Activated gamma-delta T cell (primary cell): ENCODE measurements around the gene HLA-A.
"Not testable (repeated sequence)": the region's sequence is repeated elsewhere in the genome, so short reads cannot be mapped to it uniquely, and the experiment has no call there.

ENCODE experiments used
- DNase-seq: peaks from one replicate; lab custom pipeline; 2025; lab: John Stamatoyannopoulos, UW

Gene HLA-A

DNA sequence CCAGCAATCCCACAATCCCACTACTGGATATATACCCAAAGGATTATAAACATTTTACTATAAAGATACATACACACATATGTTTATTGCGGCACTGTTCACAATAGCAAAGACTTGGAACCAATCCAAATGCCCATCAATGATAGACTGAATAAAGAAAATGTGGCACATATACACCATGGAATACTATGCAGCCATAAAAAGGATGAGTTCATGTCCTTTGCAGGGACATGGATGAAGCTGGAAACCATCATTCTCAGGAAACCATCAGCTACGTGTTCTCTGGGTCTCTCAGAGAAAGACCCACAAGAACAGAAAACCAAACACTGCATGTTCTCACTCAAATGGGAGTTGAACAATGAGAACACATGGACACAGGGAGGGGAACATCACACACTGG is 21.4 kb downstream of the HLA-A start:
- not testable (repeated sequence) for DNase-seq

DNA sequence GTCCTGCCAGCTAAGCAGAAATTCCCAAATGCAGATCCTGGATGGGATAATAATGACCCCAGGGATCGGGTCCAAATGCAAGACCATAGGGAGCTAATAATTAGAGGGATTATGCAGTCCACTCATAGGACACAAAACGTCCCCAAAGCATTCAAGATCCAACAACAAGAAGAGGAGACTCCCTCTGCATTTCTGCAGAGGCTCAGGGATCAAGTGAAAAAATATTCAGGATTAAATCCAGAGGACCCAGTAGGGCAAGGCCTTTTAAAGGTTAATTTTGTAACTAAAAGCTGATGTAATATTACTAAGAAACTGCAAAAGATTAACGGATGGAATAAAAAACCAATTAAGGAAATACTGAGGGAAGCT is 22.2 kb downstream of the HLA-A start:
- no peak for DNase-seq

DNA sequence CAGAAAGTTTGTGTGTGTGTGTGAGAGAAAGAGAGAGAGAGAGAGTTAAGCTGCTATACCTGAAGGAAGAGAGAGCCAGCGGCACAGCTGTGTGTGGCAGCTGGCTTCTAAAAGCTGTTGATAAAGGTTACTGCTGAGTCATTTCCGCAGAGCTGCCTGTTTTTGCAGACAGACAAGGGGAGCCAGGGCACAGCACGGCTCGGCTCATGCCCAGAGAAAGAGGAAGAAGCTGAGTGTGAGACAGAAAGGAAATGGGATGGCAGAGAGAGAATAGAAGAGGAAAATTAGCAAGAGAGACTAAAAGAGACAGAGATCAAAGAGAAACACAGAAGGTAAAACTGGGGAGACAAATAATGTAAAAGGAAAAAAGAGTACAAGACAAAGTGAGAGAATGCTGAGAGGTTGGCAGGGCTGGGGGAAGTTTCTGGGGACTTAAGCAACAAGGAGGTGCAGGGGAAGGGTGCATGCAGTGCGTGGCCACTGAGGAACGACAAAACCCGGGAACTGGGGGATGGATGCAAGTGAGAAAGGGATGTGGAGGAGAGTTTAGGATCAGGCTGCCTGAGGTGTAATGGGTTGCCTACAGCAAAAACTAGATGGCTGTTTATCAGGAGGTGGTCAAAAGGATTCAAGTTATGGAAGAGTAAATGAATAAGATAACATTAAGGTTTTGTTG is 22.7 kb downstream of the HLA-A start:
- peak; percentile 38 for DNase-seq

DNA sequence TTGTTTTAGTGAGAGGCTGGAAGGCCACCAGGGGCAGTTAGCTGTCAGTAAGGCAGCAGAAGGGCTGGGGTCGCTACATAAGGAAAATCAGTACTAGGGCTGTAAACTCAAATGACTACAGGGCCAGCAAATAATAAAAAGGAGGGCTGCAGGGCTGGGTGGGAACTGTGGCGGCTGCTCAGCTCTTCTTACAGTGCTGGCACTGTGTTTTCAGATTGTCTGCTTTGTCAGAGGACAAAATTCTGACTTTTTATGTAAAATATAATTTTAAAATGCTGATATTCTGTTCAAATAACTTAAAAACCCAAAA is 23.2 kb downstream of the HLA-A start:
- no peak for DNase-seq

DNA sequence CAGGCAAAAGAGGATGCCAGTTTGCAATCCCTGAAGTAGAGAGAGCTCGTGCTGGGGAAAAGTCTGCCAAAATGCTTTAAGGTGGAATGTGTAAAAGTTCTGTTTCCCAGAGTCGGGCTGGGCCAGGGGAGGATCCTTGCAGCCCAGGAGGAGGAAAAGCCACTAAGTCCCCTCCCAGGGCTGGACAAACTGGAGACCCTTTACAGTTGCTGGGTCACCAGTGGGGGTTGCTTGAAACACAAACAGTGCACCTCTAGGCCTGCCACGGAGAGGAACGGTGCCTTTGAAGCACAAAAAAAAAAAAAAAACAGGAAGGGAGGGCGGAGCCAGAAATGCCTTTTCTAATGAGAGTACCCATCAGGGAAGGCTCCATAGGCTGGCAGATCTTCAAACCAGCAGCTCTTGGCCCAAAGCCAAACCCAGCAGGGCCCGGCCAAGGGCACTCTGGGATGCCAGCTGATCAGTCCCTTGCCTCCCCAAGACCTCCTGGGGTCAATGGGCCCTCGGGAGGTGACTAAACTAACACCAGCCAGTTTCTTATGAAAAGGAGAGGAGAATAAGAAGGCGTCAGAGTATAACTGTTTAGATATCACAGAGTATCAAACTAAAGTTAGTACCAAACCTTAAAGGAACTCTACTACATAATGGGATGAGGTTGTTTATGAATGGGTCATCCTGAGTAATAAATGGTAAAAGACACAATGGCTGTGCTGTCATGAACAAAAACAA is 23.7 kb downstream of the HLA-A start:
- no peak for DNase-seq

DNA sequence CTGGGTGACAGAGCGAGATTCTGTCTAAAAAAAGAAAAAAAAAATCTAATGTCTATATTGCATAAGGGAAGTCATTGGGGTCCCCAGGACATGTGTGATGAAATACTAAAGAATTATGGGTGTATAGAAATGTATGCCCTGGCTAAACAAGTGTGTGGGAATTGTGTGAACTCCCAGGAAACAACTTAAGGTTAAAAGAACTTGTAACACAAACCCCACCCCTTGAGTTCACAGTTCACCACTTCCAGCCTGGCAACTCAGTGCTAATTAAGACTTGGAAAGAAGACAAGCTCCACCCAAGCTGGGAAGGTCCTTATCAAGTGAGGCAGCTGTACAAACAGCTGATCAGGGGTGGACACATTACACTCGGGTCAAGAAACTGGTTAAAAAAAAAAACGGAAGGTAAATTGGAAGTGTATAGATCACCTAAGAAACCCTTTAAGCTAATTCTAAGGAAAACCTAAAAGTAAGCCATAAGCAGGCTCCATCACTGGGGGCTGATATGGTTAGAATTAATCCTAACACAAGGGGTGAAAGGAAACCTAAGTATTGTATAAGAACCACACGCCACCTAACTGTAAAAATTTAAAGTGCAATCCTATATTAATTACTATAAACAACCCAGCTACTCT is 25.2 kb downstream of the HLA-A start:
- DNase-seq: no peak

DNA sequence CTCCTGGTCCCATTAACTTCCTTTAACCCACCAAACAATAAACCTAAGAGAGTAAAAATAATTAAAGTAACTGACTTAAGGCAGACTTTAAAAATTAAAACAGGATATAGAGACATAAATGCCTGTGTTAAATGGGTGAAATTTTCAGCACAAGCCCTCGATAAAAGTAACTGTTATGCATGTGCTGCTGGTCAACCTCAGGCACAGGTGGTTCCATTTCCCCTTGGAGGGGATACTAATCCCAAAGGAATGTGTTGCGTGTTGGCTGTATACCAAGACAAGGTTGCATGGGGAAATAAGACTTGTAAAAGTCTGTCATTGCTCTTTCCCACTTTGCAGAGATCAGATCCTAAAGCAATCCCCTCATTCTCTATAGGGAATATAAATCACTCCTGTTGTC is 25.8 kb downstream of the HLA-A start:
- no peak for DNase-seq

DNA sequence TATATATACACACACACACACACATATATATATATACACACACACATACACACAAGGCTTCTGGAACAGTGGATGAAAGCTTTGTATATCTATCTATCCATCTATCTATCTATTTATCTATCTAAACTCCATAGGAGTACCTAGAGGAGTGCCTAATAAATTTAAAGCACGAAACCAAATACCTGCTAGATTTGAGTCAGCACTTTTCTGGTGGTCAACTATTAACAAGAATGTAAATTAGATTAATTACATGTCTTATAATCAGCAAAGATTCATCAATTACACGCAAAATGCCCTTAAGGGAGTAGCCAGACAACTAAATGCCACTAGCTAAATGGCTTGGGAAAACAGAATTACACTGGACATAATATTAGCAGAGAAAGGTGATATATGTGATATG is 26.6 kb downstream of the HLA-A start:
- DNase-seq: no peak

DNA sequence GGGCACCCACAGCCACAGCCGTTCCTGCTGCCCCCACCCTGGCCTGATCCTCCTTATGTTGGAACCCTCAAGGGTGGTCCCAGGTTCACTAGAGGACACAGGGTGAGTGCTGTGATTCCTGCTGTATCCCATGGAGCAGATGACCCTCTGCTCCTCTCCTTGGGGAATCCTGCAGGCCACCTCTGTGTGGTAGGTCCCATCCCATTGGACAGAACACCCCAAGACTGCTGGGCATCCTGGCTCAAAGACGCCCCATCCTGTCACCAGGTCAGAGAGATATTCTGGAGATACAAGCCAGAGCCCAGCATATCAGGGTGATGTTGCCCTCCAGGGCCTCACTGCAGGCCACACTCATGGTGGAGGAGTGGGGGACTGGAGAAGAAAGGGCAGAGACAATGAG is 28.4 kb downstream of the HLA-A start:
- no peak for DNase-seq

DNA sequence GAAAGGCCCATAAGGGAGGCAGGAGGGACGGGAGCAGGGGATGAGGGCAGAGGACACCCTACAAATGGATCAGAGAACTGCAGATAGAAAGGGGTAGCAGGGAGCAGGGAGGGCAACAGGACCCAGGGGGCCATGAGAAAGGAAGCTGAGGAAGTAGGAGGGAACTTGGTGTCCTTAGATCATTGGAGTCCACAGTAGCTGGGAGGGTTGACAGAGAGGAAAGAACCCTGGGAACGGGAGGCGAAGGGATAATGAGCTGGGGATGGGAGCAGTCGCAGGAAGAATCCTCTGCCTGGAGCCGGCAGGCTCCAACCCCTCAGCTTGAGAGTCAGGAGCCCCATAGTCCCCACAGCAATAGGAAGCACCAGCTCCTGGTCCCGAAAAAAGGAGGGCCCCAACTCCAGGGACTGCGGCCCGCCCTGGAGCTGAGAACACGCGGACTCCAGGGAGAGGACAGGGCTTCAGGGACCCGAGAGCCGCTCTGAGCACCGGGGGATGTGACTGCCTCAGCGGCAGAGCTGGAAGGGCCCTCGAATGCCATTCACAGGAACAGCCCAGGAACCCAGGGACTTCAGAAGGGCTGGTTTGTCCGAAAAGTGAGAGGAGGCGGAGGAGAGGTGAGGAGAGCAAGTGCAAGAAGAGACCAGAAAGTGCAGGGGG is 32.7 kb downstream of the HLA-A start:
- no peak for DNase-seq

DNA sequence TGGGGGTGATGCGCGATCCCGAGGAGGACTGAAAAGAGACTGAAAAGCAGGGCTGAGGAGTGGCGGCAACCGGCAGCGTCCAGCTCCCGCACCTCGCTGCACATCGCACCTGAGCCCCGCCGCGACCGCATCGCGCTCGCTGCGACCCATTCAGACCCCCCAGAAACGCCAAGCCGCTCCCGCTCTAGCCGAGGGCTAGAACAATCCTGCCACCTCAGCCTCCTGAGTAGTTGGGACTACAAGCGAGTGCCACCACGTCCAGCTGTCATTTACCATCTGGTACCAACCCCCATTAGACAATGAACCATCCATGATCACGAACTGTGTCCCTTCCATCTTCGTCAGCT is 33.2 kb downstream of the HLA-A start:
- peak; percentile 8 for DNase-seq

DNA sequence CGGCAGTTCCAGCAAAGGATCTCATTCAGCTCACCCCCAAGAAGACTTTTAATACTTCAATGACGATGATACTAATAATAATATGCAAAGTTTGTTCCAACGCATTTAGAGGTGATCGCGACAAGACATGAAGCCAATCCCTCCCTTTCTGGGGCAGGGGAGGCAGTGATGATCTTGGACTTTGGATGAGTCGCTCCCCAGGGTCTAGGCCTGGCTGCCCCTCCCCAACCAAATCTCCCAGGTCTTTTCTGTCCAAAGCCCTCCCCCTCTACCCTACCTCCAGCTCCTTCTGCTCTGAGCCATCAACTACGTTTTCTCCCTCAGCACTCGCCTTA is 33.9 kb downstream of the HLA-A start:
- DNase-seq: no peak

DNA sequence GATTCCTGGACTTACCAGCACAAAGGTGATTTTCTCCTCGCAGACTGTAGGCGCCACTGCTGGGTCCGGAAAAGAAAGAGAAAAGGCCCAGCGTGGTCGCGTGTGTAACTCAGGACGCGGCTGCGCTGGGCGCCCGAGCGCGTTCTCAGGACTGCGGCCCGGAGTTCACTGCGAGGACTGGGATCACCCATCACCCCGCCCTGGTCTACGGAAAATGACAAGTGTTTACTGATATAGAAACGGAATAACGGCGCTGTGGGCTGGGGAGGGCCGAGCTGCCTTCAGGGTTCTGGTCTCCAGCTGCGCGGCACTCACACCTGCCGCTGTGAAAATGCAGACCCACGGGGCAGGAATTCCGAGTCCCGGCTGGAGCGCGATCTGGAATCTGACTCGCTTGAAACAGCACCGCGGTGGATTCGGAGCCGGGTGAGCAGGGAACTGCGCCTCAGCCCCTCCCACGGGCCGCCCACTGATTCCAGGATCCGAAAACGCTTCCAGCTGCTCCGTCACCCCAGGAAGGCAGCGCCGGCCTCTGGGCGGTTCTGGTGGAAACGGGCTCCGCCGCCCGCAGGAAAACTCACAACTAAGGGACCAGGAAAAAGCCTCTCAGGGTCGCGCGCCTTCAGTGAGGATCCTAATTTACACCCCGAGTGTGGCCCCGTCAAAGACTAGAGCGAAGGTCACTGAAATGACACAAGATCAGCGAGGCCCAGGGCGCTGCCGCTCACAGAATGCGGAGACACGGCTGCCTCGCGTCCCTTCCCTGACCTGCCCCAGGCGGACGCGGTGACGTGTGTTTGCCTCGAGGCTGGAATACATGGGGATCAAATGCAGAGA is 34.5 kb downstream of the HLA-A start:
- peak; percentile 15 for DNase-seq

DNA sequence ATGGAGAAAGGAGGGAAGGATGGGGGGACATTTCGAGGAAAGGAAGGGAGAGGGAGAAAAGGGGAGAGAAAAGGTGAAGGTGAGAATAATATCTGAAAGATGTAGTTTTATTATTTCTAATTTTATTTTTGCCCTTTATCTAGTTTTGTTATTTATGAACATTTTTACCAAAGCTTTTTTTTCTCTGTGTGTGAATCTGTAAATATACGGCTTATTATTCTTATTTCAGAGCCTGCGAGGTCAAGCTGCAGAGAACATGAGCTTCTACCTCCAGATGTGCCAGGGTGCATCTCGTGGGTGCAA is 35.0 kb downstream of the HLA-A start:
- DNase-seq: no peak

DNA sequence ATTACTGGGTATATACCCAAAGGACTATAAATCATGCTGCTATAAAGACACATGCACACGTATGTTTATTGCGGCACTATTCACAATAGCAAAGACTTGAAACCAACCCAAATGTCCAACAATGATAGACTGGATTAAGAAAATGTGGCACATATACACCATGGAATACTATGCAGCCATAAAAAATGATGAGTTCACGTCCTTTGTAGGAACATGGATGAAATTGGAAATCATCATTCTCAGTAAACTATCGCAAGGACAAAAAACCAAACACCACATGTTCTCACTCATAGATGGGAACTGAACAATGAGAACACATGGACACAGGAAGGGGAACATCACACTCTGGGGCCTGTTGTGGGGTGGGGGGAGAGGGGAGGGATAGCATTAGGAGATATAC is 37.7 kb downstream of the HLA-A start:
- DNase-seq: not testable (repeated sequence)

DNA sequence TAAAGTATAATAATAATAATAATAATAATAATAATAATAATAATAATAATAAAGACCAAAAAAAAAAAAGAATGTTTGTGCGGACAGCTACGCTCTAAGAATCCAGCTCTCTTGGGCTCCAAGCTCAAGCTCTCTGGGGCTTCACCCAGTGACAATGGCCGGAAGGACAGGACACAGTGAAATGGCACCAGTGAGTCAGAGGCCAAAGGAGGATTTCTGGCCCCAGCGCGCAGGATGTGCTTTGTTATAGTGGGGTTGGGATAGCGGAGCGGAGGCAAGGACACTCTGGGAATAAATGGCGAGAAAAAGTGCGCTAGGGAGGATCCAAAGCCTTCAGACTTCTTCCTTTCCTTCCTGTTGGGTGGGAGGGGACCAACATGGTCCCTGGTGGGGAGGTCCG is 38.2 kb downstream of the HLA-A start:
- DNase-seq: no peak

DNA sequence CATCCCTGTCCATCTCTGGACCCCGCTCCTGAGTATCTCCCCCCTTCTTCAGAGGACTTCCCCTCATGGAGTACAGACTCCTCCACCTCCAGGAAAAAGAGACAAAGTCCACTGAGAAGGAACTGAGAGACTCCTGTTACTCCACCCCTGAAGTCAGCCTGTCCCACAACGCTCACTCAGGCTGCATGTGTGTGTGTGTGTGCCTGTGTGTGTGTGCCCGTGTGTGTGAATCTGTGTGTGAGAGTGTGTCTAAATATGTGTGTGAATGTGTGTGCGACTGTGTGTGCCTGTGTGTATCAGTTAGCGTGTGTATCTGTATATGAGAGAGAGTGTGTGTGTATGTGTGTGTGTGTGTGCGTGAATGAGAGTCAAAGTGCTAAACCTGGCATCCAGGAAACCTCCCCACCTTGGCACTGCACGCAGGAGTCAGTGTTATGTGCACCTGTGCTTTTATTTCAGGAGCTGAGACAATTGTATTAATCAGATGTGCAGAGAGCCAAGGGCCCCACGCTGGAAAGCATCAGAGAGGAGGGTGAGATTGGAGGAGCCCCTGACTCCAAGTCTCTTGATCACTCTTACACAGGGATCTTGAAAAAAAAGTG is 39.0 kb downstream of the HLA-A start:
- no peak for DNase-seq

DNA sequence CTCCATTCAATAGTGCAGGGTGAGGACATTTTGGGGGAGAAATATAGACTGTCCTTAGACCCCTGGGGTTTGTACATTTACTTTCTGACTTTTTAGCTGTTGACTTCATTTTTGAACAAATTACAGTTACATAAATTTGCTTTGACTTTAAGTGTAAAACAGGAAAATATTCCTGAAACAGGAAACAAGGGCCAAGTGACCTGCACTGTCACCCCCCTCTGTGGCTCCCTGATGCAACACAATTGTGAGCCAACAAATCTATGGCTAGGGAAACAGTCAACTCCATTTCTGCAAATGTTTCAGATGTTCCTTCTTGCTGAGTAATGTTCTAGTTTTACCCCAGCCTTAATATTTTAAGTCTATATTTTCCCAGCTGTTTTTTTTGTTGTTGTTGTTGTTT is 39.8 kb downstream of the HLA-A start:
- no peak for DNase-seq

DNA sequence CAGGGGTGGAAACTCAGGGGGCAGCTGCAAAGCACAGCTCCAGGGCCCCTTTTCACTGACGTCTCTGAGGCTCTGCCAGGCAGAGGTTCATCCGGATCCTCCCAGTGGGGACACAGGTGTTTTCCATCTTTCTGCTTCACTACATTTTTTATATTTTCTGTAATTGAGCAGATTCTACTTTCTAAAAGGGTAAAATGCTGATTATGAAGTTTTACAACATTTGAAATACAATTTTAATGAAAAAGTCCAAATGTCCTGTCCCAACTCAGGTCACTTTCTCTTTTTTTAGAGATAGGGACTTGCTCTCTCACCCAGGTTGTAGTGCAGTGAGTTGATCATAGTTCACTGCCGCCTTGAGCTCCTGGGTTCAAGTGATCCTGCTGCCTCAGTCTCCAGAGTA is 41.9 kb downstream of the HLA-A start:
- DNase-seq: no peak

DNA sequence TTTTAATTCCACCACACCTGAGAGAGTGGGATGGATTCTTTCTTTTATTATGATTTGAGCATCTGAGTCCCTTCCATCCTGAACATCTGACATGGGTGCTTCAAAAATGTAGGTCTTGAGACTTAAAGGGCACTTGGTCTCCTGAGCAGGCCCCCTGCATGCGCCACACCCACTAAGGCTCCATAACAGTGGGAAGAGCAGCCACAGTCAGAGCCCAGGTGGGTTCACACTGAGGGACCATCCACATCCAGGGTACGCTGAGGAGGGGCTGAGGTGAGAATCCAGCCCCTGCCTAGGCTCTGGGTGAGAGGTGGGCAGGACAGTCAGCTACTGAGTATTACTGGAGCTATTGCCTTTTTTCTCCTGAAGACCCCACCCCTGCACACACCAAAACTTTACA is 42.7 kb downstream of the HLA-A start:
- DNase-seq: no peak

DNA sequence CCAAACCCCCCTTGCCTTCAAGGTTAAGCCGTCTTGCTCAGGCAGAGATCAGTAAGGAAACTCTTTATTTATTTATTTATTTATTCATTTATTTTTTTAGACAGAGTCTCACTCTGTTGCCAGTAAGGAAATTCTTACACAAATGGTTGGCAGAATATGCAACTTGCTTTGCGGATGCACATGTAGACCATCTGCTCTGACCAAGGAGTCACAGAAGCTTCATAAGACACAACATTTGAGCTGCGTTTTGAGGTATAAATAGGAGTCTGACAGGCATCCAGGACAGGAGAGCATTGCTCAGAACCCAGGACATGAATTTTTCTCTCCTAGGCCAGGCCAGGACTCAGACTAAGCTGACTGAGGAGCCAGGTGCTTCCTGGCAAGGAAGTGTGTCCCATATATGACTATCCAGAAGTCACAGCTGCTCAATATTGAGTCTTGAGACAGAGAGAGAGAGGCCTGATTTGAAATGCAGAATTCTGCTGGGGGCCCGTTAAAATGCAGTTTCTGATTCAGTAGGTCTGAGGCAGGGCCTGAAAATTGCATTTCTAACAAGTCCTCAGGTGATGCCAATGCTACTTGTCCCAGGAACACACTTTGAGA is 43.9 kb downstream of the HLA-A start:
- DNase-seq: no peak

DNA sequence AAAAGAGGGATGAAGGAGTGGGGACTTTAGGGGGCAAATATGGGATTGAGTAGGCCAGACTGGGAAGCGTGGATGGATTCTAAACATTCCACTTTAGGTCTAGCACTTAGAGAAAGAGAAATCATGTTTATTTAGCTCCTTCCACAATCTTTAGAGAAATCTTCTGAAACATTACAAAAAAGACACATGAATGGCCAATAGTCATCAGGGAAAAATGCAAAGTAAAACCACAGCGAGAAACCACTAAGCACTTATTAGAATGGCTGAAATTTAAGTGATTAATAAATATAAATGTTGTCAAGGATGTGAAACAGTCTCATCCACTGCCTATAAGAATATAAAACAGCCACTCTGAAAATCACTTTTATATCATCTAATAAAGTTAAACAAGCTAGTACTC is 46.9 kb downstream of the HLA-A start:
- no peak for DNase-seq
